Loucy (cell line): ENCODE results near the gene DNAH14.

Source experiments
- H2AFZ ChIP-seq: fragments of 200-600 bp; sonication (generic); 2 replicates; pipeline ENCODE4 v1.6.0; 2016; ENCODE audit warnings: antibody characterized with exemption, mild to moderate bottlenecking, low read length, moderate library complexity
- H3F3A ChIP-seq: fragments of 200-600 bp; 2 replicates; pipeline ENCODE4 v1.6.0; 2016; ENCODE audit warnings: antibody characterized with exemption, low read depth, mild to moderate bottlenecking
- H3K27me3 ChIP-seq: fragments of 200-600 bp; sonication (generic); 2 replicates; pipeline ENCODE4 v1.6.1; 2014; ENCODE audit warnings: low read length, mild to moderate bottlenecking; ENCODE audit not compliant: insufficient read depth, poor library complexity, severe bottlenecking
- H3K36me3 ChIP-seq: fragments of 200-600 bp; sonication (generic); 2 replicates; pipeline ENCODE4 v1.6.1; 2016; ENCODE audit warnings: low read length; ENCODE audit not compliant: insufficient read depth
- H3K4me1 ChIP-seq: fragments of 200-600 bp; sonication (generic); 2 replicates; pipeline ENCODE4 v1.5.1; 2014; ENCODE audit warnings: low read length, mild to moderate bottlenecking; ENCODE audit not compliant: insufficient read depth, poor library complexity, severe bottlenecking
- H3K4me2 ChIP-seq: fragments of 200-600 bp; sonication (generic); 2 replicates; pipeline ENCODE4 v1.6.0; 2014; ENCODE audit warnings: antibody characterized with exemption, low read length, low read depth, mild to moderate bottlenecking; ENCODE audit not compliant: poor library complexity, severe bottlenecking
- H3K4me3 ChIP-seq: fragments of 200-600 bp; sonication (generic); 2 replicates; pipeline ENCODE4 v1.5.1; 2014; ENCODE audit warnings: low read length, mild to moderate bottlenecking, mixed read lengths; ENCODE audit not compliant: poor library complexity, severe bottlenecking
- H3K79me2 ChIP-seq: fragments of 200-600 bp; sonication (generic); 2 replicates; pipeline ENCODE4 v1.6.1; 2014; ENCODE audit warnings: low read length; ENCODE audit not compliant: insufficient read depth
- H3K9ac ChIP-seq: fragments of 200-600 bp; sonication (generic); 2 replicates; pipeline ENCODE4 v1.6.0; 2014; ENCODE audit warnings: mild to moderate bottlenecking, low read depth, low read length, moderate library complexity; ENCODE audit not compliant: poor library complexity, severe bottlenecking
- H3K9me2 ChIP-seq: fragments of 200-600 bp; sonication (generic); replicated peaks from 2 replicates; pipeline ENCODE4 v1.6.1; 2016; ENCODE audit warnings: low read depth, low read length, mixed read lengths
- H3K9me3 ChIP-seq: fragments of 200-600 bp; sonication (generic); 2 replicates; pipeline ENCODE4 v1.6.1; 2014; ENCODE audit warnings: mild to moderate bottlenecking, antibody characterized with exemption, low read length, low read depth; ENCODE audit not compliant: insufficient read depth
- H4K20me1 ChIP-seq: fragments of 200-600 bp; sonication (generic); 2 replicates; pipeline ENCODE4 v1.6.0; 2014; ENCODE audit warnings: antibody characterized with exemption, low read length, mild to moderate bottlenecking; ENCODE audit not compliant: insufficient read depth, poor library complexity, severe bottlenecking
- EZH2phosphoT487 ChIP-seq: fragments of 200-600 bp; IDR thresholded peaks from 2 replicates; pipeline ENCODE4 v1.6.1; 2018; ENCODE audit warnings: antibody characterized with exemption, mild to moderate bottlenecking, moderate library complexity, borderline replicate concordance
- TF ChIP-seq, protein P1 (sequence below): fragments of 200-600 bp; sonication (generic); conservative IDR thresholded peaks from 2 replicates; pipeline ENCODE4 v1.5.1; 2014; ENCODE audit warnings: mild to moderate bottlenecking, antibody characterized with exemption, low read length

DNAH14 gene

GRCh38 chr1:224881762-224882211, 47.7 kb upstream of the DNAH14 start:
- TF ChIP-seq, protein P1, sequence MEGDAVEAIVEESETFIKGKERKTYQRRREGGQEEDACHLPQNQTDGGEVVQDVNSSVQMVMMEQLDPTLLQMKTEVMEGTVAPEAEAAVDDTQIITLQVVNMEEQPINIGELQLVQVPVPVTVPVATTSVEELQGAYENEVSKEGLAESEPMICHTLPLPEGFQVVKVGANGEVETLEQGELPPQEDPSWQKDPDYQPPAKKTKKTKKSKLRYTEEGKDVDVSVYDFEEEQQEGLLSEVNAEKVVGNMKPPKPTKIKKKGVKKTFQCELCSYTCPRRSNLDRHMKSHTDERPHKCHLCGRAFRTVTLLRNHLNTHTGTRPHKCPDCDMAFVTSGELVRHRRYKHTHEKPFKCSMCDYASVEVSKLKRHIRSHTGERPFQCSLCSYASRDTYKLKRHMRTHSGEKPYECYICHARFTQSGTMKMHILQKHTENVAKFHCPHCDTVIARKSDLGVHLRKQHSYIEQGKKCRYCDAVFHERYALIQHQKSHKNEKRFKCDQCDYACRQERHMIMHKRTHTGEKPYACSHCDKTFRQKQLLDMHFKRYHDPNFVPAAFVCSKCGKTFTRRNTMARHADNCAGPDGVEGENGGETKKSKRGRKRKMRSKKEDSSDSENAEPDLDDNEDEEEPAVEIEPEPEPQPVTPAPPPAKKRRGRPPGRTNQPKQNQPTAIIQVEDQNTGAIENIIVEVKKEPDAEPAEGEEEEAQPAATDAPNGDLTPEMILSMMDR, result no peak
- no peak for TF ChIP-seq EZH2phosphoT487
- H2AFZ ChIP-seq, result 0 out of 2 replicates have a peak overlapping the region, but pooled peaks have one; percentile 38
- no peaks in the 10 kb centered on the region for H4K20me1 ChIP-seq
- H3K9me3 ChIP-seq, result 0 out of 2 replicates have a peak, but pooled peaks cover 4% of the 10 kb centered on the region
- no peak overlapping the region for H3K9ac ChIP-seq
- H3F3A ChIP-seq, result no peaks in the 10 kb centered on the region
- H3K27me3 ChIP-seq, result no peaks in the 10 kb centered on the region
- no peaks in the 10 kb centered on the region for H3K4me1 ChIP-seq
- no peaks in the 10 kb centered on the region for H3K79me2 ChIP-seq
- no peak overlapping the region for H3K4me3 ChIP-seq
- H3K36me3 ChIP-seq, result no peaks in the 10 kb centered on the region
- no peaks in the 10 kb centered on the region for H3K9me2 ChIP-seq
- no peak overlapping the region for H3K4me2 ChIP-seq

DNA sequence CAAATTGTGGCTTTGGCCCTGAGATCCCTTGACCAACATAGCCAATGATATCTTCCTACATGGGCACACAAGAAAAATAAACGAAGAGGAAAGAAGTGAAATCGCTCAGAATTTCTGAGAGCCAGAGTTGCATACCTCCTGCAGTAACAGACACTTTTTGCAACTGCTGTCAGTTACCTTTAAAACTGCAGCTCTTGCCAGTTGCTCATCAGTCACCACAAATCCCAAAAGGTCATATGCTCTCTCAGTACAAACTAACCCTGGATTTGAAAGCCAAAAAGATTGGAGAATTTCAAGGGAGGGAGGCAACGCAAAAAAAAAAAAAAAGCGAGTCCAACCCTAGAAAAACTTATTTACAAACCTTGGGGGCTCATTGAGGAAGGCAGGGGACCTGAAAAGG, 47.2 kb upstream of the DNAH14 start:
- TF ChIP-seq EZH2phosphoT487, result no peak
- TF ChIP-seq, protein P1, result no peak
- H3K4me2 ChIP-seq, result no peak overlapping the region
- H3F3A ChIP-seq, result no peaks in the 10 kb centered on the region
- H3K4me1 ChIP-seq, result no peaks in the 10 kb centered on the region
- H4K20me1 ChIP-seq, result no peaks in the 10 kb centered on the region
- H3K9ac ChIP-seq, result no peak overlapping the region
- no peaks in the 10 kb centered on the region for H3K36me3 ChIP-seq
- no peak overlapping the region for H3K4me3 ChIP-seq
- no peak overlapping the region for H2AFZ ChIP-seq
- no peaks in the 10 kb centered on the region for H3K9me2 ChIP-seq
- no peaks in the 10 kb centered on the region for H3K79me2 ChIP-seq
- H3K27me3 ChIP-seq, result no peaks in the 10 kb centered on the region
- H3K9me3 ChIP-seq, result 0 out of 2 replicates have a peak, but pooled peaks cover 4% of the 10 kb centered on the region

GRCh38 chr1:224883091-224883490, 46.4 kb upstream of the DNAH14 start:
- no peaks in the 10 kb centered on the region for H3F3A ChIP-seq
- no peaks in the 10 kb centered on the region for H3K36me3 ChIP-seq
- H3K79me2 ChIP-seq, result no peaks in the 10 kb centered on the region
- H3K9me2 ChIP-seq, result no peaks in the 10 kb centered on the region
- no peak overlapping the region for H3K9ac ChIP-seq
- H4K20me1 ChIP-seq, result no peaks in the 10 kb centered on the region
- no peak overlapping the region for H3K4me2 ChIP-seq
- H3K4me3 ChIP-seq, result no peak overlapping the region
- H3K27me3 ChIP-seq, result no peaks in the 10 kb centered on the region
- no peak for TF ChIP-seq EZH2phosphoT487
- TF ChIP-seq, protein P1, result no peak
- no peaks in the 10 kb centered on the region for H3K4me1 ChIP-seq
- no peak overlapping the region for H2AFZ ChIP-seq
- H3K9me3 ChIP-seq, result 0 out of 2 replicates have a peak, but pooled peaks cover 4% of the 10 kb centered on the region
